Measurements from ENCODE around the gene RAMACL.

Gene RAMACL

DNA sequence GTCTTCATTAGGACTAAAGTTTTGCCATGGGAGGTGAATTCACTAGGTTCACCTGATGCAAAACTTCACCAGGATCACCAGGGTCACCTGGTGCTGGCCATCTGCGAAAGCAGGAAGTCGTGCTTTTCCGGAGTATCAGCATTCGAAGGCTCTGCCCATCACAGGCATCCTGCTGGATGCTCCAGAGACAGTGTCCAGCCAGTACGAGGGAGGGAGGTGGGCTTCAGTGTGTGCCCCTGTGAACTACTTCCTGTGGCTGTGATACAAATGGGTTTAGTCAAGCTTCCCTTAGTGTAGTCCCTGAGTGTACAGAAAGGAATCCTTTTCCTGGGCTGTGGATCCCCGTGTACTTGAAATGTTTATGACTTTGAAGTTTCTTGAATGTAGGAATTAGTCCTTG, 44.0 kb upstream of the RAMACL start:
- Histone ChIP-seq H3K4me1 (ENCODE audit: control insufficient read depth in 1 of 2, insufficient read depth in 1 of 2, low read depth in 1 of 2, low read length in 1 of 2) (peaks cover 40 to 49% of the 10 kb centered on the region in 2 experiments), H3K27ac (no peak overlapping the region), H3K4me3 (ENCODE audit: low read depth in 1 of 2, low read length in 1 of 2) (no peak overlapping the region), H3K36me3 (no peaks in the 10 kb centered on the region), H3K9me3 (no peaks in the 10 kb centered on the region), H3K27me3 (no peaks in the 10 kb centered on the region)
- TF ChIP-seq, protein P1, sequence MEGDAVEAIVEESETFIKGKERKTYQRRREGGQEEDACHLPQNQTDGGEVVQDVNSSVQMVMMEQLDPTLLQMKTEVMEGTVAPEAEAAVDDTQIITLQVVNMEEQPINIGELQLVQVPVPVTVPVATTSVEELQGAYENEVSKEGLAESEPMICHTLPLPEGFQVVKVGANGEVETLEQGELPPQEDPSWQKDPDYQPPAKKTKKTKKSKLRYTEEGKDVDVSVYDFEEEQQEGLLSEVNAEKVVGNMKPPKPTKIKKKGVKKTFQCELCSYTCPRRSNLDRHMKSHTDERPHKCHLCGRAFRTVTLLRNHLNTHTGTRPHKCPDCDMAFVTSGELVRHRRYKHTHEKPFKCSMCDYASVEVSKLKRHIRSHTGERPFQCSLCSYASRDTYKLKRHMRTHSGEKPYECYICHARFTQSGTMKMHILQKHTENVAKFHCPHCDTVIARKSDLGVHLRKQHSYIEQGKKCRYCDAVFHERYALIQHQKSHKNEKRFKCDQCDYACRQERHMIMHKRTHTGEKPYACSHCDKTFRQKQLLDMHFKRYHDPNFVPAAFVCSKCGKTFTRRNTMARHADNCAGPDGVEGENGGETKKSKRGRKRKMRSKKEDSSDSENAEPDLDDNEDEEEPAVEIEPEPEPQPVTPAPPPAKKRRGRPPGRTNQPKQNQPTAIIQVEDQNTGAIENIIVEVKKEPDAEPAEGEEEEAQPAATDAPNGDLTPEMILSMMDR (IDR thresholded peaks at IDR 0.05) = no peak

DNA sequence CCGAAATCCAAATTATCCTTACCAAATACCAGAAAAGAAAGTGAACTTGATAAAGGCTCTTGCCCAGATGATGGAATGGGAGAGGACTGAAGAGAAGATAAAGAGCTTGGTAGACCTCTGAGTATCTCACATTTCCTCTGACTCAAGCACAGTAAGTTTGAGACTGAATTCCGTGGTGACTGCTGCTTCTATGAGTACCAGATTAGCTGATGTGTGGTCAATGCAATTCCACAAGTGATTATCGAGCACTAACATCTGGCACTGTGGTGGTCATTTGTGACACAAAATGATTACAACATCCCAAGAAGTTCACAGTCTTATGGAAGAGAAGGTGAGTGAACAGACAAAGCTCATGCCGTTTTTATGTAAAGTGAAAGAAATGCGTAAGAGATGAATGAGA, 43.1 kb upstream of the RAMACL start:
- no peaks in the 10 kb centered on the region for H3K9me3 ChIP-seq
- H3K4me3 ChIP-seq (ENCODE audit: low read depth in 1 of 2, low read length in 1 of 2) = no peak overlapping the region
- TF ChIP-seq, protein P1 (IDR thresholded peaks at IDR 0.05) = no peak
- no peaks in the 10 kb centered on the region for H3K36me3 ChIP-seq
- peaks cover 40 to 57% of the 10 kb centered on the region in 2 experiments for H3K4me1 ChIP-seq (ENCODE audit: control insufficient read depth in 1 of 2, insufficient read depth in 1 of 2, low read depth in 1 of 2, low read length in 1 of 2)
- no peaks in the 10 kb centered on the region for H3K27me3 ChIP-seq
- no peak overlapping the region for H3K27ac ChIP-seq

DNA sequence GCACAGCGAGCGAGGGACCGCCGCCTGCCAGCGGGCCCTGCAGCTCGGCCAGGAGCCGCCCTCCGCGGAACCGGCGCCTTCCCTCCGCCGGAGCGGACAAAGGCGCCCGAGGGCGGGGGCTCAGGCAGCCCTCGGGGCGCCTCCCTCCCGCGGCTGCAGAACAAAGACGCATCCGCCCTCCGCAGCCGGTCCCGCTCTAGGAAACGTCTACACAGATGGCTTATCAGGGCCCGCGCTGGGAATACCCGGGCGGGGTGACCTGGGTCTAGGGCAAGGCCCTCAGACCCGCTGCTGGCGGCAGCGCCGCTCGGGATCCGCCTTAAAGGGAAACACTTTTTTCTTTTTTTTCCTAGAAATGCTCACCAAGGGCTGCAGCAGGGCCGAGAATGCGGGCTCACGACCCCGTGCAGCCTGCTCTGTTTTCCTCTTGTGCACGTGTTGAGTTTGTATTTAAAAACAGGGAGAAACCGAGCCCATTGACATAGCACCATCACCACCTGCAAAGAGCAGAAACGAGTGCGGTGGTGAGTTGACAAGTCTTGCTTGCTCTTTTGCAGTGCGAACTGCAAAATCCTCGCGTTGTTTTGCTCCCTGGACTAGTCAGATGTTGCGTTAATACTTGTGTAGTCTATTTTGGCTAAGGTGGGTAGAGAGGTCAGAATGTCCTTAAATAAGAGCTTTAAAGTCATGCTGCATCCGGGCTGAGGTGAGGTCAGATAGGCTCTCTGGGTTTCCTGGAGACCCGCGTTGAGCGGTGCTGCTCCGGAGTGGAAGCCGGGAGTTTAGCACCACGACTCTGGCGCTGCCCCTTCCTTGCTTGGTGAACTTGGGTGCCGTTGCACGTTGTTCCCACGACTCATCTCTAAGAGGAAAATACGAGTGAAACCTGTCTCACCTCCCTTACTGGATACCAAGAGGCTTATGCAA, 41.7 kb upstream of the RAMACL start:
- Histone ChIP-seq H3K36me3 (no peaks in the 10 kb centered on the region), H3K4me3 (ENCODE audit: low read depth in 1 of 2, low read length in 1 of 2) (peak overlapping the region; percentile 74 to 81), H3K27me3 (no peaks in the 10 kb centered on the region), H3K9me3 (no peaks in the 10 kb centered on the region), H3K4me1 (ENCODE audit: control insufficient read depth in 1 of 2, insufficient read depth in 1 of 2, low read depth in 1 of 2, low read length in 1 of 2) (peaks cover 31 to 55% of the 10 kb centered on the region in 2 experiments), H3K27ac (peak overlapping the region; percentile 81)
- TF ChIP-seq, protein P1 (IDR thresholded peaks at IDR 0.05) = no peak

DNA sequence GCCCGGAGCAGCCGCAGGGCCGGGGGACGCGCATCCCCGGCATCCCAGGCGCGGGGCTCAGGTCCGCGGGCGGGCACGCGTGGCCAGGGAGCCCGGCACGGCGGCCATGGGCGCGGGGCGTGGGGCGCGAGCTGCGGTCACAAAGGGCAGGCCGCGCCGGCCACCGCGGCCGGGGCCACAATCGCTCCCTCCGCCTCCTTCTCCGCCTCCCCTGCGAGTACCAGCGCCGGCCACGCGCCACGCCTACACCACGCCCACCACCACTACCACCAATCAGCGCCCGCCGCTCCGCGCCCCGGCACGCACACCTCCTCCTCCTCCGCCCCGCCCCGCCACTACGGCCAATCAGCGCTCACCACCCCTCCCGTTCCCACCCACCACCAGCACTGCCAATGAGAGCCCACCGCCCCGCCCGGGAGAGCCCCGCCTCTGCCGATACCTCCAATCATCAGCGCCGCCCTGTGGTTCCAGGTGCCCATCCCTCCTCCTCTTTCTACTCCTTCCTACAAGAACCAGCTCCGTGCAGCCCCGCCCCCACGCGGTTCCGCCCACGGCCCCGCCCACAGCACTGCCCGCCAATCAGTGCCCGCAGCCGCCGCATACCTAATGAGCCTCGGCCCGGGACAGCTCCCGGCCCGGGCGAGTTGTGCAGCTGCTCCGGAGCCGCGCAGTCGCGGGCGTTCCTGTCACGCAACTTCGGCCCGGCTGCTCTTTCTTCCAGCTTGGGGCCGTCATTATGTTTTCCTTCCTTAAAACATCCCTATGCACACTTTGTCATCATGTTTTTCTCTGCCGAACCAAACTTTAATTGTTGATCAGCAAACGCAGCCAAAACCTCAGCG, 40.8 kb upstream of the RAMACL start, which contains the start of gene RPS6KA2:
Gene RPS6KA2, minus strand, starts transcription at position 219 of the 842 bp plus-strand sequence. CDS start 232 bp downstream, outside the sequence.
- TF ChIP-seq, protein P1 (IDR thresholded peaks at IDR 0.05) = peak; percentile 37
- peaks cover 26 to 54% of the 10 kb centered on the region in 2 experiments for H3K4me1 ChIP-seq (ENCODE audit: control insufficient read depth in 1 of 2, insufficient read depth in 1 of 2, low read depth in 1 of 2, low read length in 1 of 2)
- H3K27ac ChIP-seq = peak within 1 kb of the TSS; percentile 81
- H3K4me3 ChIP-seq (ENCODE audit: low read depth in 1 of 2, low read length in 1 of 2) = peak within 1 kb of the TSS; percentile 74 to 85
- H3K9me3 ChIP-seq = no peaks in the 10 kb centered on the region
- no peaks in the 10 kb centered on the region for H3K27me3 ChIP-seq
- H3K36me3 ChIP-seq = no peaks in the 10 kb centered on the region

DNA sequence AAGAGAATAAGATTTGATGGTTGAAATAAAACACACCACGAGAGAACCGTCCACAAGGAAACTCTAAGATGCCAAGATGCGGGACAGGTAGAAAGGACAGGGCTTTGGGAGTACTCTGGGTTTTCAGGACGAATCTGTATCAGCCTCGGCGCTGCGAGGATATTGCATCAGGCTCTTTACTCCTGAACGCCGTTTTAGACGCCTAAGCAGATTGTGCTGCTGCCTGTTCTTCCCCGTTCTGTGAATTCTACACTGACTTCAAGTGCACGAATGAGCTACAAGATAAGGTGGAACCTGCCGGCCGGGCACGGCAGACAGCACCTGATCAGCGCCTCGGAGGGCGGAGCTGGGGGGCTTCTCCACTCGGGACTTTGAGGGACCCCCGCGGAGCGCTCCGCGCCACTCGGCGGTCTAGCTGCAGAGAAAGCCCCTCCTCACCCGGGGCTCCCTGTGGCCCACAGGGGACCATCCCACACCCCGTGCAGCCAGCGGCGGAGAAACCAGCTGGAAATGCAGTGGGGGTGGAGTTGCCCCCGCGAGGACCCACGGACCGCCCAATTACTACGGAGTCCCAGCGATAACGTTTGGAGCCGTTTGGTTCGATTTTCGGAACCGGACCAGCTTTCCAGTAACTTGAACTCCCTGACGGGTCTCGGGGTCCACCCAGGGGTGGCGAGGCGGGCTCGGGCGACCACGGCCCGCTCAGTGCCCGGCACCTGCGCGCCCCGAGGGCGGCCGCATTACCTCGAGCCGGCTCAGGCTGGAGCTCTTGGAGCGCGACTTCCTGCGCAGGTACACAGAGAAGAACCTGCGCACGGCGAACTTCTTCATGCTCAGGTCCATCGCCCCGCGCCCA, 39.9 kb upstream of the RAMACL start:
- Histone ChIP-seq H3K36me3 (no peaks in the 10 kb centered on the region), H3K9me3 (no peaks in the 10 kb centered on the region), H3K27me3 (no peaks in the 10 kb centered on the region), H3K4me3 (ENCODE audit: low read depth in 1 of 2, low read length in 1 of 2) (peak overlapping the region; percentile 74 to 85), H3K27ac (peak overlapping the region; percentile 81), H3K4me1 (ENCODE audit: control insufficient read depth in 1 of 2, insufficient read depth in 1 of 2, low read depth in 1 of 2, low read length in 1 of 2) (peaks cover 26 to 54% of the 10 kb centered on the region in 2 experiments)
- TF ChIP-seq, protein P1 (IDR thresholded peaks at IDR 0.05) = no peak

Measured in neutrophil (primary cell).